Activated CD4-positive, alpha-beta T cell treated with anti-CD3 and anti-CD28 coated beads, Interleukin-2, amount 10 ng/mL, durations not matched to agents 7 days and 5 days (primary cell): ENCODE results near the gene NELL1. TPM values are rescaled to one million over a fixed set of nuclear protein-coding genes. Genes with fewer than 3 reads are reported as not detected.

Source experiments
- CTCF ChIA-PET: fragments of 350-600 bp; sonication (Branson Sonifier 250); formaldehyde crosslinking; loops from one replicate; lab custom pipeline; 2021; ENCODE audit warnings: antibody characterized with exemption; lab: Charles Lee
- POLR2A ChIA-PET: fragments of 350-600 bp; sonication (Branson Sonifier 250); formaldehyde crosslinking; loops from one replicate; lab custom pipeline; 2021; ENCODE audit warnings: antibody characterized with exemption; lab: Charles Lee
- DNase-seq: peaks from one replicate; pipeline ENCODE4 v3.0.0-alpha.2; 2020
- H3K27ac Mint-ChIP-seq: one replicate; pipeline ENCODE4 v1.8.0; 2021; ENCODE audit warnings: mild to moderate bottlenecking, moderate library complexity, mixed read lengths
- H3K27me3 Mint-ChIP-seq: one replicate; pipeline ENCODE4 v1.8.0; 2021; ENCODE audit warnings: mixed read lengths
- H3K36me3 Mint-ChIP-seq: one replicate; pipeline ENCODE4 v1.8.0; 2021; ENCODE audit warnings: low read depth, mixed read lengths
- H3K4me1 Mint-ChIP-seq: one replicate; pipeline ENCODE4 v1.8.0; 2021; ENCODE audit warnings: mixed read lengths
- H3K4me3 Mint-ChIP-seq: one replicate; pipeline ENCODE4 v1.8.0; 2021; ENCODE audit warnings: mild to moderate bottlenecking, moderate library complexity, mixed read lengths
- H3K9me3 Mint-ChIP-seq: one replicate; pipeline ENCODE4 v1.8.0; 2021; ENCODE audit warnings: mixed read lengths
- total RNA-seq, 2 experiments: library from RNA; stranded (reverse); gene quantifications; one replicate each; pipeline ENCODE4 v1.2.3, GENCODE V29; 2021

NELL1 gene
- total RNA-seq, 2 experiments from 2014 or later = not detected

- Mint-ChIP-seq H3K36me3 (no peaks in the 10 kb centered on the region), H3K27ac (no peak overlapping the region), H3K9me3 (peaks cover 4% of the 10 kb centered on the region), H3K4me1 (no peaks in the 10 kb centered on the region), H3K27me3 (no peaks in the 10 kb centered on the region), H3K4me3 (no peak overlapping the region)
- POLR2A ChIA-PET = no interaction called here
- CTCF ChIA-PET = no interaction called here
- no peak for DNase-seq
Observed at GRCh38 chr11:21066030-21066429, 396.6 kb downstream of the NELL1 start.

- Mint-ChIP-seq H3K9me3 (peaks cover 4% of the 10 kb centered on the region), H3K4me3 (no peak overlapping the region), H3K4me1 (no peaks in the 10 kb centered on the region), H3K27ac (no peak overlapping the region), H3K36me3 (no peaks in the 10 kb centered on the region), H3K27me3 (no peaks in the 10 kb centered on the region)
- no peak for DNase-seq
- ChIA-PET CTCF (interaction anchor here (0.8 kb wide), 1 partner anchor 17 kb away, joined by 3 read pairs; no protein-coding TSS in a partner anchor), POLR2A (no interaction called here)
Observed at GRCh38 chr11:21068886-21069285, 399.5 kb downstream of the NELL1 start.

- Mint-ChIP-seq H3K4me3 (no peak overlapping the region), H3K36me3 (no peaks in the 10 kb centered on the region), H3K4me1 (no peaks in the 10 kb centered on the region), H3K9me3 (peaks cover 4% of the 10 kb centered on the region), H3K27ac (no peak overlapping the region), H3K27me3 (no peaks in the 10 kb centered on the region)
- CTCF ChIA-PET = no interaction called here
- POLR2A ChIA-PET = no interaction called here
- no peak for DNase-seq
Observed at GRCh38 chr11:21069909-21070308, 400.5 kb downstream of the NELL1 start.

DNA sequence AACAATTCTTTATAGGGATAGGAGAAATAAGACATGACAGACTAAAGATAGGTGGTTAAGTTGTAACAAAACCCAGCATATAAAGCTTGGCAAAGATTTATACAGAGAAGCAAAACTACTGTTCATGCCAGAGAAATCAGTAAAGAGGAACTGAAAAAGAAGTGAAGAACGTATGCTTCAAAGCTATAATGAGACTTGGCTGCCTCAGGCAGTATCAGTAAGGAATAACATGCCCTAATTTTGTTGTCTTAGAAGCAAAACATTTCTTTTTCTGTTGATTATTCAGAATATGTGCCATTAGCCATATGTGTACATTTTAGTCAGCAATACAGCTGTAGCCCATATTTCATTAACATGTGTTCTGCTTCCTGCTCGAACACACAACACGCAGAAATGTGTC lies 403.2 kb downstream of the NELL1 start:
- Mint-ChIP-seq H3K9me3 (peaks cover 6% of the 10 kb centered on the region), H3K4me1 (no peaks in the 10 kb centered on the region), H3K4me3 (no peak overlapping the region), H3K36me3 (no peaks in the 10 kb centered on the region), H3K27me3 (no peaks in the 10 kb centered on the region), H3K27ac (no peak overlapping the region)
- DNase-seq = no peak
- CTCF ChIA-PET = no interaction called here
- POLR2A ChIA-PET = no interaction called here

DNA sequence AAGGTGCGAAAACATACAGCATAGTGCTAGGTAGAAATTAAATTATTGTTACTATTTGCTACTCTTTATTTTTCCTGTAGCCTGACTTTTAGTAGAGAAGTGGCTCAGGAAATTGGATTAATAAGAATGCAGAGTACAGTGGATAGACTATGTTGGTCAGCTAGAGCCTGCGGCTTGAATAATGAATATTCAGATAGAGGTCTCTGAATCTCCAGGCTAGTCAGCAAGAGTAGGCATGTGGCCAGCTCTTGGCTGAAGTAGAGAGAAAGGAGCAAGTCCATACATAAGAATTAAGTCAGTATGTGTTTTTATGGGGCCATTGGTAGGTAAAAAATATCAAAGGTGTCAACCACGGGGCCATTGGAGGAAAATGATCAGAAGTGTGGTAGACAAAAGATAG lies 413.5 kb downstream of the NELL1 start:
- DNase-seq = no peak
- CTCF ChIA-PET = no interaction called here
- POLR2A ChIA-PET = no interaction called here
- Mint-ChIP-seq H3K27ac (no peak overlapping the region), H3K27me3 (no peaks in the 10 kb centered on the region), H3K9me3 (no peaks in the 10 kb centered on the region), H3K4me1 (no peaks in the 10 kb centered on the region), H3K4me3 (no peak overlapping the region), H3K36me3 (no peaks in the 10 kb centered on the region)

DNA sequence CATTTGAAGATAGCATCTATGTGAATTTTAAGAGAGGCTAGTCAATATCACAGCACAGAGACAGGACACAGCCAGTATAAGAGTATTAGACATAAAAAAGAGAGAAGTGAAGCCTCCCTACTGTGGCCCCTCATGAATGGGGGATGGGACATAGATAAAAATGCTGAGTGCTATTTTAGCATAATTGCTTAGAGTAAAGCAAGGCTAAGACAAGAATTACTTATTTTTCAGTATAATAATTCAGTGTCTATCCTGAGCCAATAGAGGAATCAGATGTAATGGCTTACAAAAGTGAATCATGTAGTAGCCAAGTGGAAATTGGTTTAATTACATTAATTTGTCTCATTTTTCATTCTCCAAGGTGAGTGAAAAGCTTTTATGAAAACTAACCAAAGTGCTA lies 419.5 kb downstream of the NELL1 start:
- H3K4me3 Mint-ChIP-seq = no peak overlapping the region
- no peaks in the 10 kb centered on the region for H3K27me3 Mint-ChIP-seq
- DNase-seq = no peak
- H3K27ac Mint-ChIP-seq = no peak overlapping the region
- H3K36me3 Mint-ChIP-seq = no peaks in the 10 kb centered on the region
- ChIA-PET CTCF (no interaction called here), POLR2A (no interaction called here)
- no peaks in the 10 kb centered on the region for H3K4me1 Mint-ChIP-seq
- H3K9me3 Mint-ChIP-seq = peaks cover 6% of the 10 kb centered on the region

DNA sequence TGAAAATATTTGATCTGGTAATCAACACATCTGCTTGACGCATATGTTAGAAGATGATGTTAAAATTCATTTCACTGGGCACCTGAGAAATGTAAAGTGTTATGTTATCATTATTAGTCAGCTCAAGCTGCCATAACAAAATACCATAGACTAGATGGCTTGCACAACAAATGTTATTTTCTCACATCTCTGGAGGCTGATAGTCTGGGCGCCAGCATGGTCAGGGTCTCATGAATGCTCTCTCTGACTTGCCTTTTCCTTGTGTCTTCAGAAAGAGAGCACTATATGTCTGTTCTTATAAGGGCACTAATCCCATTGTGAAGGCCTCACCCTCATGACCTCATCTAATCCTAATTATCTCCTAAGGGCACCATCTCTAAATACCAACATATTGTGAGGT lies 435.3 kb downstream of the NELL1 start:
- H3K9me3 Mint-ChIP-seq = peaks cover 5% of the 10 kb centered on the region
- DNase-seq = no peak

DNA sequence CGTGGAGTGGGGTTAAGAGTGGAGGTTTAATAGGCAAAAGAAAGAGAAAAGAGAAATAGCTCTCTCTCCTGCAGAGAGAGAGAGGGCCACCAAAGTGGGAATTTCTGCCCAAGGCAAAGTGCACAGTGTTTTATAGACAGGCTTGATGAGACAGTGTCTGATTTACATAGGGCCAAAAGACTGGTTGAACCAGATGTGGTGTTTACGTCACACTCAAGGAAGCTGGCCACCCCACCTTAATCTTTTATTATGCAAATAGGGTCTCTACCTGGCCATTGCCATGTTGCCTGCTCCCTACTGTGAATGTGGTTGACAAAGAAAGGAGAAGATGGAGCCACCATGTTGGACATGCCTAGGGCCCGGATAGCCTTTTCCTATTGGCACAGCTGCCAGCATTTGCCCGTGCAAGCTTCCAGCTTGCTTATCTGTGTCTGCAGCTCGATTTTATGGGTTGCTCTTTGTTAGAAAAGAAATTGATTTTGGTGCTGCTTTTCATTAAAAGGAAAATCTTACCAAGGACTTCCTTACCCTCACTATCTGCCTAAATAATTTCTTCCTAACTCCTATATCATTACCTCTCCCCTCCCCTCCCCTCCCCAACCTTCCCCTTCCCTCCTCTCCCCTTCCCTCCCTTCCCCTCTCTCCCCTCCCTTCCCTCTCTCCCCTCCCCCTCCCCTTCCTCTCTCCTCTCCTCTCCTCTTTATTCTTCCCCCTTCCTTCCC lies 436.0 kb downstream of the NELL1 start:
- no peaks in the 10 kb centered on the region for H3K36me3 Mint-ChIP-seq
- CTCF ChIA-PET = no interaction called here
- peaks cover 5% of the 10 kb centered on the region for H3K9me3 Mint-ChIP-seq
- no peak overlapping the region for H3K27ac Mint-ChIP-seq
- H3K27me3 Mint-ChIP-seq = no peaks in the 10 kb centered on the region
- no peak for DNase-seq
- POLR2A ChIA-PET = no interaction called here
- no peaks in the 10 kb centered on the region for H3K4me1 Mint-ChIP-seq
- no peak overlapping the region for H3K4me3 Mint-ChIP-seq

More for the DNA sequence above, 435.3 kb downstream of the NELL1 start:
- Mint-ChIP-seq H3K36me3 (no peaks in the 10 kb centered on the region), H3K27me3 (no peaks in the 10 kb centered on the region), H3K27ac (no peak overlapping the region), H3K4me3 (no peak overlapping the region), H3K4me1 (no peaks in the 10 kb centered on the region)
- ChIA-PET CTCF (no interaction called here), POLR2A (no interaction called here)

DNA sequence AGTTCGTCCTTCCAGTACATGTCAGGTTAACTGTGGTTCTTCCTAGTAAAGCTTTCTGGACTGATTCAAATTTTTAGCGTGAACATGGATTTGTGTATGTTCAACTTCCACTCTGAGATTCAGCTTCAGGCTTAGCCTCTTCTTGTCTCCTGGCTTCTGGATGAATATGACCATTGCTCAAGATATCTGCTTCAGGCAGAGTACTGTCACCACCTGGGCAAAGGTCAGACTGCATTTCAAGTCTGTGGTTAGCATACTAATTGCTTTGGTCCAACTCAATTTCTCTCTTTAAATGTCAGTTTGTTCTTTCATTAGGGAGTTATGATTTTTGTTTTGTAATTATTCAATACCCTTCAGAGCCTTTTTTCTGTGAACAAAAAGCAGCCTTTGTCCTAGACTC lies 440.0 kb downstream of the NELL1 start:
- ChIA-PET POLR2A (no interaction called here), CTCF (no interaction called here)
- no peak for DNase-seq
- peaks cover 7% of the 10 kb centered on the region for H3K9me3 Mint-ChIP-seq
- H3K4me1 Mint-ChIP-seq = no peaks in the 10 kb centered on the region
- no peak overlapping the region for H3K27ac Mint-ChIP-seq
- no peaks in the 10 kb centered on the region for H3K27me3 Mint-ChIP-seq
- H3K36me3 Mint-ChIP-seq = no peaks in the 10 kb centered on the region
- no peak overlapping the region for H3K4me3 Mint-ChIP-seq

DNA sequence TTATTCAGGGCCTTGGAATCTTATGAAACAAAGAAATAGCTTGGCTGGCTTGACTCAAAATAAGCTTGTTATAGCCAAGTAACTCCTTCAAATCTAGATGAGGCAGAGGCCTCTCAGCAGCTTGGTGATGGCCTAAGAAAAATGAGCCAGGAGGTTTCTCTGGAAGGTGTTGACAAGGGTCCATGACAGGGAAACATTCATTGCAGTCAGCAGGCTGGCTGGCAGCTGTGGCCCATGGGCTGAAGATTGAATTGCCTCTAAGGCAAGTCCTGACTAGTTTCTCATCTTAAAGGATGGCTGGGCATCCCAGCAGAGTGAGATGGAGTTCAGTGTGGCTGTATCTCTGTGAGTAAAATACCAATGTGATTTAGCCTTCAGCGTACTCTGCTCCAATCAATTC lies 441.0 kb downstream of the NELL1 start:
- H3K4me1 Mint-ChIP-seq = no peaks in the 10 kb centered on the region
- H3K36me3 Mint-ChIP-seq = no peaks in the 10 kb centered on the region
- peaks cover 7% of the 10 kb centered on the region for H3K9me3 Mint-ChIP-seq
- no peak for DNase-seq
- no peaks in the 10 kb centered on the region for H3K27me3 Mint-ChIP-seq
- CTCF ChIA-PET = no interaction called here
- POLR2A ChIA-PET = no interaction called here
- no peak overlapping the region for H3K4me3 Mint-ChIP-seq
- no peak overlapping the region for H3K27ac Mint-ChIP-seq

GRCh38 chr11:21113876-21114275 lies 444.5 kb downstream of the NELL1 start:
- no peaks in the 10 kb centered on the region for H3K27me3 Mint-ChIP-seq
- H3K27ac Mint-ChIP-seq = no peak overlapping the region
- ChIA-PET CTCF (no interaction called here), POLR2A (no interaction called here)
- peaks cover 5% of the 10 kb centered on the region for H3K9me3 Mint-ChIP-seq
- no peak overlapping the region for H3K4me3 Mint-ChIP-seq
- H3K4me1 Mint-ChIP-seq = no peaks in the 10 kb centered on the region
- no peak for DNase-seq
- H3K36me3 Mint-ChIP-seq = no peaks in the 10 kb centered on the region

DNA sequence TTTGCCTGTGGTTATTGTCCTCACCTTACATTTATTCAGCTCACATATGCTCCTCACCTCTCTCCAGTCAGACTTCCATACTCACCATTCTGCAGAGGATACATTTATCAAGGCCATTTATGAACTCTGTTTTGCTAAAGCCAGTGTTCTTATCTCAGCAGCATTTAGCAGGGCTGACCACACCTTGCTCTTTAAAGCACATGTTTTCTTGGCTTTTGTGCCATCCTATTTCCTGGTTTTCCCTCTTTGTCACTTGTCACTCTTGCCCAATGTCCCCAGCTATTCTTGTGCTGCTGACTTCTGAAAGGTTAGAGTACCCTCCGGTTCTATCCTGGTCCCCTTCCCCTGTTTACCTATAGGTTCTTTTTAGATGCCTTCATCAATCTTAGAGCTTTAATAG lies 446.6 kb downstream of the NELL1 start:
- H3K4me1 Mint-ChIP-seq = no peaks in the 10 kb centered on the region
- H3K36me3 Mint-ChIP-seq = no peaks in the 10 kb centered on the region
- H3K4me3 Mint-ChIP-seq = no peak overlapping the region
- H3K27ac Mint-ChIP-seq = no peak overlapping the region
- no peak for DNase-seq
- ChIA-PET POLR2A (interaction anchor here (0.6 kb wide), 1 partner anchor 1779 kb away, joined by 4 read pairs; no protein-coding TSS in a partner anchor), CTCF (no interaction called here)
- H3K27me3 Mint-ChIP-seq = no peaks in the 10 kb centered on the region
- H3K9me3 Mint-ChIP-seq = peaks cover 5% of the 10 kb centered on the region

GRCh38 chr11:21119411-21119810 lies 450.0 kb downstream of the NELL1 start:
- CTCF ChIA-PET = interaction anchor here (0.9 kb wide), 1 partner anchor 12 kb away, joined by 3 read pairs; no protein-coding TSS in a partner anchor

DNA sequence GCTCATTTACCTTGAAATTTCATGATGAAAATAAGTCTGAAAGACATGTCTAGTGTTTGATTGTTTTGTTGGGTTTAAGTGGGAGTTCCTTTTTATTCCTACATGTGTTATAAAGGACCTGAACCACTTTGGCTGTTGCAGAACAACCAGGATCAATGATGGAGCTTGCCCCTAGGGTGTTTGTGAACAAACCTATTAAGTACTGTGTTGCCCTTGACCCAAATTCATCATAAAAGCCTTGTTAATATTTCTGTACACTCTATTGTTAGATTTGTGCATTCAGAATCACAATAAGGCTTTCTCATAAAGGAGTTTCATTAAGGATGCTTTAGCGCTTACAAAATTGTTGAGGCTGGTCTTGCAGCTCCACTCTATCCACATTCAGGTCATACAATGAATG lies 452.6 kb downstream of the NELL1 start:
- H3K27me3 Mint-ChIP-seq = no peaks in the 10 kb centered on the region
- no peaks in the 10 kb centered on the region for H3K36me3 Mint-ChIP-seq
- no peak overlapping the region for H3K27ac Mint-ChIP-seq
- H3K9me3 Mint-ChIP-seq = no peaks in the 10 kb centered on the region
- H3K4me3 Mint-ChIP-seq = no peak overlapping the region
- no peak for DNase-seq
- no peaks in the 10 kb centered on the region for H3K4me1 Mint-ChIP-seq
- CTCF ChIA-PET = interaction anchor here (0.5 kb wide), 1 partner anchor 1871 kb away, joined by 3 read pairs; no protein-coding TSS in a partner anchor
- POLR2A ChIA-PET = no interaction called here

More at GRCh38 chr11:21119411-21119810, 450.0 kb downstream of the NELL1 start:
- POLR2A ChIA-PET = no interaction called here
- Mint-ChIP-seq H3K4me3 (no peak overlapping the region), H3K9me3 (no peaks in the 10 kb centered on the region), H3K4me1 (no peaks in the 10 kb centered on the region), H3K27ac (no peak overlapping the region), H3K27me3 (no peaks in the 10 kb centered on the region), H3K36me3 (no peaks in the 10 kb centered on the region)
- no peak for DNase-seq
